HepG2 (cell line): ENCODE results near the gene DRC3. TPM values are rescaled to one million over a fixed set of nuclear protein-coding genes. Genes with fewer than 3 reads are reported as not detected.

Experiments
- ATAC-seq: fragments of 200-7000 bp; cut with Tn5 transposase; 3 replicates; pipeline ENCODE4 v1.9.1; 2020; ENCODE audit warnings: mild to moderate bottlenecking, moderate library complexity
- BruUV-seq: library from RNA; stranded (reverse); fragments of 400-500 nt; replicated peaks from 2 replicates; lab custom pipeline; 2021; lab: Mats Ljungman, UMichigan
- CTCF ChIA-PET: fragments of 300-600 bp; formaldehyde crosslinking; extraction: SDS; loops from one replicate; lab custom pipeline; 2021; ENCODE audit warnings: low total read pairs, inconsistent platforms, low intra/inter-chr PET ratio; lab: Yijun Ruan, JAX
- POLR2A ChIA-PET: fragments of 350-600 bp; sonication (Branson Sonifier 250); formaldehyde crosslinking; loops from one replicate; lab custom pipeline; 2020; ENCODE audit warnings: antibody characterized with exemption, inconsistent platforms; lab: Yijun Ruan, JAX
- DNase-seq: peaks from one replicate; pipeline ENCODE4 v3.0.0-alpha.2; 2015; ENCODE audit warnings: low spot score
- FAIRE-seq: peaks from 3 replicates; lab custom pipeline; 2011; peaks lifted over from hg19 to GRCh38; lab: Jason Lieb, UNC
- H2AFZ ChIP-seq: one replicate; pipeline ENCODE4 v1.6.1; 2011; ENCODE audit warnings: low read length, inconsistent platforms
- H3K27ac ChIP-seq: fragments of 300-600 bp; 3 replicates; pipeline ENCODE4 v1.8.0; 2011; ENCODE audit warnings: mixed run types, mild to moderate bottlenecking, mixed read lengths, low read length, inconsistent platforms; ENCODE audit not compliant: insufficient read depth; ENCODE audit errors: extremely low read length
- H3K27me3 ChIP-seq, 2 experiments: fragments of 200-600 bp in 1 of 2; 2 replicates in 1 of 2; 3 replicates in 1 of 2; pipeline versions ENCODE4 v1.6.0 to v1.8.0; 2011; ENCODE audit warnings: low read length in 2 of 2, mild to moderate bottlenecking in 2 of 2, moderate library complexity in 2 of 2, inconsistent platforms in 1 of 2; ENCODE audit not compliant: insufficient read depth in 2 of 2, control insufficient read depth in 1 of 2
- H3K36me3 ChIP-seq, 2 experiments: fragments of 200-600 bp in 1 of 2; replicated peaks in 1 of 2; 2 replicates in 1 of 2; 3 replicates in 1 of 2; pipeline versions ENCODE4 v1.5.1 to v1.8.0; 2011; ENCODE audit warnings: low read length in 2 of 2, inconsistent platforms in 1 of 2; ENCODE audit not compliant: insufficient read depth in 2 of 2, control insufficient read depth in 1 of 2
- H3K4me1 ChIP-seq: 2 replicates; pipeline ENCODE4 v1.5.1; 2012; ENCODE audit warnings: low read length, inconsistent platforms; ENCODE audit not compliant: insufficient read depth
- H3K4me2 ChIP-seq: 2 replicates; pipeline ENCODE4 v1.6.0; 2011; ENCODE audit warnings: low read depth, low read length, inconsistent platforms
- H3K4me3 ChIP-seq, 3 experiments: fragments of 200-600 bp in 1 of 3; sonication (generic), shearing (Covaris generic) in 1 of 3; replicated peaks in 1 of 3; 2 replicates each; pipeline ENCODE4 v1.5.1; 2011 to 2016; ENCODE audit warnings: low read length in 3 of 3, inconsistent platforms in 2 of 3, low read depth in 2 of 3, mild to moderate bottlenecking in 2 of 3, control low read depth in 1 of 3, mixed read lengths in 1 of 3; ENCODE audit not compliant: insufficient read depth in 1 of 3
- H3K79me2 ChIP-seq: one replicate; pipeline ENCODE4 v1.6.1; 2011; ENCODE audit warnings: low read length, inconsistent platforms; ENCODE audit not compliant: insufficient read depth
- H3K9ac ChIP-seq: 2 replicates; pipeline ENCODE4 v1.6.0; 2011; ENCODE audit warnings: mild to moderate bottlenecking, low read depth, low read length, inconsistent platforms; ENCODE audit not compliant: insufficient read depth
- H3K9me3 ChIP-seq: 2 replicates; pipeline ENCODE4 v1.5.1; 2012; ENCODE audit warnings: mild to moderate bottlenecking, low read length
- H4K20me1 ChIP-seq: 2 replicates; pipeline ENCODE4 v1.6.0; 2011; ENCODE audit warnings: inconsistent platforms, mild to moderate bottlenecking, low read length, moderate library complexity; ENCODE audit not compliant: insufficient read depth
- BORCS8-MEF2B ChIP-seq: sonication (generic); formaldehyde crosslinking; IDR thresholded peaks from 2 replicates; pipeline ENCODE4 v1.8.0; 2022; ENCODE audit warnings: mild to moderate bottlenecking, missing genetic modification reagents
- HOMEZ ChIP-seq: IDR thresholded peaks from 2 replicates; pipeline ENCODE4 v1.6.1; 2016; ENCODE audit warnings: low read depth
- PRPF4 ChIP-seq: fragments of 200-400 bp; formaldehyde crosslinking; IDR thresholded peaks from 2 replicates; pipeline ENCODE4 v1.6.1; 2016; ENCODE audit warnings: low read length, low read depth; ENCODE audit not compliant: poor library complexity, severe bottlenecking
- RAD21 ChIP-seq: fragments of 450-650 bp; formaldehyde crosslinking; IDR thresholded peaks from 2 replicates; pipeline ENCODE4 v1.5.0; 2020; ENCODE audit warnings: mild to moderate bottlenecking
- STAG1 ChIP-seq: sonication (generic); formaldehyde crosslinking; IDR thresholded peaks from 2 replicates; pipeline ENCODE4 v1.4.0; 2020; ENCODE audit warnings: missing genetic modification reagents
- WGBS: methylation state at CpG from one replicate; pipeline ENCODE4 v1.1.6; 2017; ENCODE audit warnings: low lambda C conversion rate; 5-methylcytosine and 5-hydroxymethylcytosine counted together
- in situ Hi-C: cut with HindIII; loops from 2 replicates; pipeline ENCODE4 v1.10.0; 2017; ENCODE audit warnings: low pct_unique_long_range_greater_than_20kb; ENCODE audit not compliant: extremely low pct_ligation_motif_present
- intact Hi-C: fragments of 100-400 bp; cut with micrococcal nuclease; formaldehyde crosslinking; loops from one replicate; pipeline ENCODE4 v1.10.0; 2022; ENCODE audit not compliant: unreplicated experiment
- polyA plus RNA-seq, 8 experiments: library from polyadenylated mRNA; depleted of rRNA in 3 of 8; stranded (reverse) in 7 of 8; unstranded in 1 of 8; fragments of >200 nt; fragmentation: Illumina TruSeq in 4 of 8; extraction: Trizol in 4 of 8; gene quantifications; 2 replicates each; pipeline versions ENCODE4 v1.2.1 to v1.2.3, GENCODE V29; 2011 to 2016; ENCODE audit warnings: low read depth in 4 of 8, missing spikeins in 1 of 8, mixed read lengths in 1 of 8; ENCODE audit not compliant: insufficient read depth in 1 of 8
- total RNA-seq, 5 experiments: library from RNA; depleted of rRNA; stranded (reverse); fragments of >200 nt; fragmentation: Illumina TruSeq; extraction: Trizol; gene quantifications; 2 replicates each; pipeline ENCODE4 v1.2.3, GENCODE V29; 2016; ENCODE audit warnings: low read depth in 1 of 5
- TF ChIP-seq, protein P1 (sequence below): sonication (generic); formaldehyde crosslinking; IDR thresholded peaks from 2 replicates; pipeline ENCODE4 v1.5.0; 2020; ENCODE audit warnings: mild to moderate bottlenecking, missing genetic modification reagents, moderate library complexity

DRC3 gene
- total and polyA plus RNA-seq, 2 of the 13 experiments (the other 11 are each of a cell fraction or from before 2014, with no cell fraction given): 0.53 to 0.87 TPM

GRCh38 chr17:17985555-17985954 lies 12.9 kb downstream of the DRC3 start:
- peak; percentile 47; the same call in 2 of the 3 replicates for ATAC-seq
- Histone ChIP-seq H3K9ac (no peak overlapping the region), H3K4me2 (no peak overlapping the region), H3K9me3 (no peaks in the 10 kb centered on the region), H3K79me2 (no peaks in the 10 kb centered on the region), H3K4me3 (no peak overlapping the region), H3K27me3 (peaks cover 0 to 20% of the 10 kb centered on the region in 2 experiments; a peak in 3 of 5 replicates), H3K27ac (no peak overlapping the region), H3K36me3 (no peaks in the 10 kb centered on the region), H2AFZ (no peak overlapping the region), H4K20me1 (no peaks in the 10 kb centered on the region), H3K4me1 (peaks cover 17% of the 10 kb centered on the region)
- 10% methylated on average over 2 of the region's 3 CpGs for WGBS
- no peak for FAIRE-seq
- no peak for TF ChIP-seq HOMEZ (CRISPR knock-in tag)
- peak; percentile 54 for TF ChIP-seq STAG1
- TF ChIP-seq, protein P1, sequence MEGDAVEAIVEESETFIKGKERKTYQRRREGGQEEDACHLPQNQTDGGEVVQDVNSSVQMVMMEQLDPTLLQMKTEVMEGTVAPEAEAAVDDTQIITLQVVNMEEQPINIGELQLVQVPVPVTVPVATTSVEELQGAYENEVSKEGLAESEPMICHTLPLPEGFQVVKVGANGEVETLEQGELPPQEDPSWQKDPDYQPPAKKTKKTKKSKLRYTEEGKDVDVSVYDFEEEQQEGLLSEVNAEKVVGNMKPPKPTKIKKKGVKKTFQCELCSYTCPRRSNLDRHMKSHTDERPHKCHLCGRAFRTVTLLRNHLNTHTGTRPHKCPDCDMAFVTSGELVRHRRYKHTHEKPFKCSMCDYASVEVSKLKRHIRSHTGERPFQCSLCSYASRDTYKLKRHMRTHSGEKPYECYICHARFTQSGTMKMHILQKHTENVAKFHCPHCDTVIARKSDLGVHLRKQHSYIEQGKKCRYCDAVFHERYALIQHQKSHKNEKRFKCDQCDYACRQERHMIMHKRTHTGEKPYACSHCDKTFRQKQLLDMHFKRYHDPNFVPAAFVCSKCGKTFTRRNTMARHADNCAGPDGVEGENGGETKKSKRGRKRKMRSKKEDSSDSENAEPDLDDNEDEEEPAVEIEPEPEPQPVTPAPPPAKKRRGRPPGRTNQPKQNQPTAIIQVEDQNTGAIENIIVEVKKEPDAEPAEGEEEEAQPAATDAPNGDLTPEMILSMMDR (CRISPR knock-in tag): peak; percentile 58
- peak; percentile 37; the same call in 1 of the 2 replicates for TF ChIP-seq RAD21 (CRISPR knock-in tag)
- TF ChIP-seq PRPF4: no peak
- no peak for TF ChIP-seq BORCS8-MEF2B (CRISPR knock-in tag)
- POLR2A ChIA-PET: interaction anchor here (1.6 kb wide), 1 partner anchor 13 kb away, joined by 5 read pairs; the partner anchor contains the start of gene TOM1L2
- in situ Hi-C loops (no loop called here), intact Hi-C loops (no loop called here)
- CTCF ChIA-PET: no interaction called here
- no TSS peak for BruUV-seq
- DNase-seq: no peak
